GM12878 (cell line): ENCODE results near the gene CSRNP2. TPM values are rescaled to one million over a fixed set of nuclear protein-coding genes. Genes with fewer than 3 reads are reported as not detected.

ENCODE experiments used
- ATAC-seq: fragments of 200-7000 bp; cut with Tn5 transposase; 3 replicates; pipeline ENCODE4 v1.9.1; 2020; ENCODE audit warnings: mild to moderate bottlenecking, moderate library complexity
- BruUV-seq: library from RNA; stranded (reverse); fragments of 400-500 nt; replicated peaks from 2 replicates; lab custom pipeline; 2021; lab: Mats Ljungman, UMichigan
- CTCF ChIA-PET: fragments of 300-600 bp; sonication (Branson Sonifier 250); formaldehyde crosslinking; extraction: SDS; loops from one replicate; lab custom pipeline; 2021; ENCODE audit warnings: inconsistent platforms; lab: Yijun Ruan, JAX
- POLR2A ChIA-PET: fragments of 350-600 bp; formaldehyde crosslinking; extraction: SDS; loops from one replicate; lab custom pipeline; 2021; ENCODE audit warnings: inconsistent platforms; lab: Charles Lee
- RAD21 ChIA-PET: fragments of 300-600 bp; sonication (Branson Sonifier 250); formaldehyde crosslinking; loops from one replicate; lab custom pipeline; 2023; ENCODE audit warnings: antibody characterized with exemption; ENCODE audit not compliant: unreplicated experiment; lab: Charles Lee
- SMC1A ChIA-PET: fragments of 300-600 bp; sonication (Branson Sonifier 250); formaldehyde crosslinking; loops from one replicate; lab custom pipeline; 2023; ENCODE audit not compliant: unreplicated experiment, uncharacterized antibody; lab: Charles Lee
- DNase-seq: peaks from one replicate; pipeline ENCODE4 v3.0.0-alpha.2; 2011; ENCODE audit warnings: low read depth, low spot score
- FAIRE-seq: peaks from 3 replicates; lab custom pipeline; 2011; peaks lifted over from hg19 to GRCh38; lab: Jason Lieb, UNC
- H2AFZ ChIP-seq: 2 replicates; pipeline ENCODE4 v1.6.0; 2011; ENCODE audit warnings: low read depth, low read length, control low read depth; ENCODE audit not compliant: control insufficient read depth
- H3K27ac ChIP-seq: 2 replicates; pipeline ENCODE4 v1.5.1; 2011; ENCODE audit warnings: control low read depth; ENCODE audit not compliant: control insufficient read depth, insufficient read depth
- H3K27me3 ChIP-seq, 2 experiments: replicated peaks in 1 of 2; 2 replicates each; pipeline versions ENCODE4 v1.6.0 to v1.6.1; 2011; ENCODE audit warnings: low read length in 1 of 2; ENCODE audit not compliant: control insufficient read depth in 2 of 2, insufficient read depth in 2 of 2
- H3K36me3 ChIP-seq, 2 experiments: 2 replicates each; pipeline ENCODE4 v1.5.1; 2011; ENCODE audit warnings: low read length in 1 of 2; ENCODE audit not compliant: control insufficient read depth in 2 of 2, insufficient read depth in 2 of 2
- H3K4me1 ChIP-seq: 2 replicates; pipeline ENCODE4 v1.6.1; 2011; ENCODE audit warnings: mild to moderate bottlenecking, low read length, moderate library complexity, mixed read lengths; ENCODE audit not compliant: control insufficient read depth, insufficient read depth
- H3K4me2 ChIP-seq: 2 replicates; pipeline ENCODE4 v1.6.0; 2011; ENCODE audit warnings: control low read depth; ENCODE audit not compliant: control insufficient read depth, insufficient read depth
- H3K4me3 ChIP-seq: fragments of 200-600 bp; sonication (generic); 2 replicates; pipeline ENCODE4 v1.5.1; 2016
- H3K79me2 ChIP-seq: 2 replicates; pipeline ENCODE4 v1.6.0; 2011; ENCODE audit warnings: low read length; ENCODE audit not compliant: control insufficient read depth, insufficient read depth
- H3K9ac ChIP-seq: 2 replicates; pipeline ENCODE4 v1.8.0; 2011; ENCODE audit warnings: low read length, control low read depth, mixed read lengths; ENCODE audit not compliant: control insufficient read depth, insufficient read depth
- H3K9me3 ChIP-seq: replicated peaks from 3 replicates; pipeline ENCODE4 v1.5.1; 2011; ENCODE audit warnings: mild to moderate bottlenecking, low read length; ENCODE audit not compliant: control insufficient read depth, insufficient read depth
- H4K20me1 ChIP-seq: 2 replicates; pipeline ENCODE4 v1.6.0; 2011; ENCODE audit not compliant: control insufficient read depth, insufficient read depth
- BRCA1 ChIP-seq: IDR thresholded peaks from 2 replicates; pipeline ENCODE4 v1.6.1; 2011; ENCODE audit warnings: low read depth, low read length, improper control_type of control experiment
- CHD2 ChIP-seq: IDR thresholded peaks from 2 replicates; pipeline ENCODE4 v1.6.1; 2011; ENCODE audit warnings: low read depth, low read length, improper control_type of control experiment, borderline replicate concordance
- DPF2 ChIP-seq: fragments of 450-650 bp; IDR thresholded peaks from 2 replicates; pipeline ENCODE4 v1.6.1; 2017; ENCODE audit warnings: mild to moderate bottlenecking
- FOXK2 ChIP-seq: fragments of 450-650 bp; IDR thresholded peaks from 2 replicates; pipeline ENCODE4 v1.6.1; 2017; ENCODE audit warnings: mild to moderate bottlenecking, moderate library complexity
- HDGF ChIP-seq: fragments of 450-650 bp; IDR thresholded peaks from 2 replicates; pipeline ENCODE4 v1.6.1; 2016; ENCODE audit warnings: antibody characterized with exemption
- IKZF2 ChIP-seq, 2 experiments: fragments of 450-650 bp; IDR thresholded peaks; 2 replicates each; pipeline ENCODE4 v1.6.1; 2017; ENCODE audit warnings: mild to moderate bottlenecking in 2 of 2, moderate library complexity in 2 of 2
- KAT2A ChIP-seq: conservative IDR thresholded peaks from 2 replicates; pipeline ENCODE4 v1.6.1; 2011; ENCODE audit warnings: low read depth, low read length; ENCODE audit not compliant: control insufficient read depth
- KDM1A ChIP-seq: fragments of 200-600 bp; sonication (generic); IDR thresholded peaks from 2 replicates; pipeline ENCODE4 v1.6.1; 2016; ENCODE audit warnings: borderline replicate concordance
- MTA2 ChIP-seq: fragments of 450-650 bp; IDR thresholded peaks from 2 replicates; pipeline ENCODE4 v1.6.1; 2016; ENCODE audit warnings: low read depth, mild to moderate bottlenecking, moderate library complexity
- MYB ChIP-seq: fragments of 150-350 bp; IDR thresholded peaks from 2 replicates; pipeline ENCODE4 v1.6.1; 2014; ENCODE audit warnings: mild to moderate bottlenecking, low read depth, low read length, borderline replicate concordance
- NBN ChIP-seq: fragments of 450-650 bp; IDR thresholded peaks from 2 replicates; pipeline ENCODE4 v1.6.1; 2016
- NFXL1 ChIP-seq: fragments of 450-650 bp; IDR thresholded peaks from 2 replicates; pipeline ENCODE4 v1.6.1; 2017; ENCODE audit warnings: antibody characterized with exemption, mild to moderate bottlenecking, borderline replicate concordance
- NFYB ChIP-seq: IDR thresholded peaks from 2 replicates; pipeline ENCODE4 v1.6.1; 2011; ENCODE audit warnings: low read depth, mild to moderate bottlenecking, low read length, improper control_type of control experiment, moderate library complexity; ENCODE audit not compliant: insufficient read depth
- RELB ChIP-seq: fragments of 450-650 bp; IDR thresholded peaks from 2 replicates; pipeline ENCODE4 v1.6.1; 2017; ENCODE audit warnings: low read depth, mild to moderate bottlenecking, moderate library complexity
- YBX1 ChIP-seq: fragments of 450-650 bp; IDR thresholded peaks from 2 replicates; pipeline ENCODE4 v1.6.1; 2016; ENCODE audit warnings: antibody characterized with exemption
- ZBTB33 ChIP-seq: fragments of 450-650 bp; IDR thresholded peaks from 2 replicates; pipeline ENCODE4 v1.6.1; 2017; ENCODE audit warnings: mild to moderate bottlenecking
- WGBS: methylation state at CpG from one replicate; pipeline ENCODE4 v1.1.6; 2016; ENCODE audit warnings: low lambda C conversion rate; ENCODE audit not compliant: insufficient replicate concordance, insufficient coverage; ENCODE audit errors: missing lambda C conversion rate; 5-methylcytosine and 5-hydroxymethylcytosine counted together
- in situ Hi-C: fragments of 300-500 bp; cut with MboI; formaldehyde crosslinking; loops from 9 replicates; pipeline ENCODE4 v1.14.3; 2018; ENCODE audit warnings: mixed read lengths
- intact Hi-C: fragments of 100-400 bp; cut with micrococcal nuclease; formaldehyde crosslinking; loops from one replicate; pipeline ENCODE4 v1.14.2; 2022; ENCODE audit not compliant: unreplicated experiment
- polyA plus RNA-seq, 11 experiments: library from polyadenylated mRNA; depleted of rRNA in 4 of 11; unstranded in 6 of 11; stranded (reverse) in 5 of 11; fragments of >200 nt; fragmentation: Nextera tagmentation in 4 of 11; fragmentation: Illumina TruSeq in 1 of 11; extraction: Ambion mirVana in 4 of 11; extraction: Trizol in 1 of 11; gene quantifications; 1 replicate in 1 of 11; 2 replicates in 10 of 11; pipeline versions ENCODE4 v1.2.1 to v1.2.3, GENCODE V29; 2011 to 2016; ENCODE audit warnings: inconsistent platforms in 2 of 11, missing spikeins in 2 of 11, low read depth in 1 of 11
- total RNA-seq, 4 experiments: library from RNA; depleted of rRNA in 3 of 4; stranded (reverse); fragments of >200 nt in 3 of 4; fragmentation: Illumina TruSeq in 1 of 4; extraction: Trizol in 1 of 4; gene quantifications; 2 replicates each; pipeline versions ENCODE4 v1.2.1 to v1.2.3, GENCODE V29; 2013 to 2021
- TF ChIP-seq, protein P1 (sequence below): IDR thresholded peaks from 2 replicates; pipeline ENCODE4 v1.6.1; 2011; ENCODE audit warnings: borderline replicate concordance, low read depth, mild to moderate bottlenecking, moderate library complexity, mixed read lengths, low read length; ENCODE audit not compliant: insufficient read depth; ENCODE audit errors: extremely low read length
- TF ChIP-seq, protein P2 (sequence below): fragments of 450-650 bp; IDR thresholded peaks from 2 replicates; pipeline ENCODE4 v1.6.1; 2014; ENCODE audit warnings: mild to moderate bottlenecking

The CSRNP2 gene
- total and polyA plus RNA-seq, 10 of the 15 experiments (the other 5 are each of a cell fraction or from before 2014, with no cell fraction given): 1.2 to 12.1 (median 6.3) TPM

- TF ChIP-seq CHD2: no peak
- no peak for TF ChIP-seq MYB
- TF ChIP-seq, protein P1, sequence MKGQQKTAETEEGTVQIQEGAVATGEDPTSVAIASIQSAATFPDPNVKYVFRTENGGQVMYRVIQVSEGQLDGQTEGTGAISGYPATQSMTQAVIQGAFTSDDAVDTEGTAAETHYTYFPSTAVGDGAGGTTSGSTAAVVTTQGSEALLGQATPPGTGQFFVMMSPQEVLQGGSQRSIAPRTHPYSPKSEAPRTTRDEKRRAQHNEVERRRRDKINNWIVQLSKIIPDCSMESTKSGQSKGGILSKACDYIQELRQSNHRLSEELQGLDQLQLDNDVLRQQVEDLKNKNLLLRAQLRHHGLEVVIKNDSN: no peak
- TF ChIP-seq NFYB: no peak
Measured at GRCh38 chr12:51085757-51086156, 2.4 kb upstream of the CSRNP2 start (continued).

DNA sequence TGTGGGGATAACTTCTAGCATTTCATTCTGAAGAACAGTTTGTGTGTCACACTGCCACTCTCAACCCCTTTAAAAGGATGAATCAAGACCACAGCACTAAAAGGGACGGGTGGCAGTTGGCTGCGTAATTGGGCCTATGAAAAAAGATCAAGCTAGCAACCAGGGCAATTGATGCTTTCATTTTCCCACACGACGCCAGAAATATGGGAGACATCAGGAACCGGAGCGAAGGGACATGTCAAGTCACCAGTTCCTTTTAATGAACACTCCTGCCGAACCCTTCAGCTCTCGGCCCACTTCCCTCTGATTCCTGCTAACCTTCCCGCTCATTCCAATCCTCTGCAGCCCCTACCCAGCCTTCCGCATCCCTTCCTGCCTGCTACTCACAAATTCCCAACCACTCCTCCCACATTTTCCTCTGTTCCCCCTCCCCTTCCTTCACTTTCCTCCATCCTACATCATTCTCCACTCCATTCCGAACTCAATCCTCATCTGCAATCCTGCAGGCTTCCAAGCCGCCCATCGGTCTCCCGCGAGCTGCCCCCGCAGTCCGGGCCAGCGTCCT lies 753 bp downstream of the CSRNP2 start:
- no peaks in the 10 kb centered on the region for H3K27me3 ChIP-seq
- H3K4me2 ChIP-seq: peak overlapping the region; percentile 97
- H3K9me3 ChIP-seq: no peaks in the 10 kb centered on the region
- H2AFZ ChIP-seq: peak overlapping the region; percentile 72
- peak overlapping the region; percentile 75 for H3K9ac ChIP-seq
- H3K36me3 ChIP-seq: no peaks in the 10 kb centered on the region
- SMC1A ChIA-PET: interaction anchor here (1.0 to 1.5 kb wide), 2 partner anchors 34 to 52 kb away, joined by 3 to 4 read pairs; partner anchors contain the start of gene LETMD1
- H3K27ac ChIP-seq: 0 out of 2 replicates have a peak overlapping the region, but pooled peaks have one; percentile 18
- CTCF ChIA-PET: interaction anchor here (0.9 to 1.7 kb wide), 3 partner anchors 95 to 258 kb away, joined by 3 to 10 read pairs (median 3); no protein-coding TSS in a partner anchor
- H3K4me1 ChIP-seq: peaks cover 4% of the 10 kb centered on the region; the same call in 1 of the 2 replicates
- no peaks in the 10 kb centered on the region for H4K20me1 ChIP-seq
- intact Hi-C loops: loop anchor here (2.0 kb wide), 1 partner anchor 34 kb away; the partner anchor contains the start of gene LETMD1
- DNase-seq: no peak
- peak overlapping the region; percentile 83 for H3K4me3 ChIP-seq
- 8% methylated on average over 18 of the region's 18 CpGs for WGBS
- RAD21 ChIA-PET: interaction anchor here (1.6 kb wide), 1 partner anchor 106 kb away, joined by 5 read pairs; no protein-coding TSS in a partner anchor
- BruUV-seq: TSS peak; percentile 77
- no peak for ATAC-seq
- FAIRE-seq: no peak
- POLR2A ChIA-PET: interaction anchor here (0.6 to 1.4 kb wide), 5 partner anchors 19 to 160 kb away, joined by 3 to 6 read pairs (median 3); partner anchors contain the start of gene POU6F1
- H3K79me2 ChIP-seq: no peaks in the 10 kb centered on the region; the same call in 1 of the 2 replicates
- in situ Hi-C loops: no loop called here
- TF ChIP-seq RELB (0 out of 2 replicates have a peak, but pooled peaks have one; percentile 21), KDM1A (no peak), NFXL1 (no peak), IKZF2 (IDR thresholded peaks at IDR 0.05) (peak; percentile 54 to 76), MTA2 (no peak), HDGF (peak; percentile 82), YBX1 (no peak), ZBTB33 (no peak), DPF2 (no peak), KAT2A (no peak), BRCA1 (no peak), FOXK2 (no peak), NBN (peak; percentile 14; the same call in 1 of the 2 replicates)
- TF ChIP-seq, protein P2, sequence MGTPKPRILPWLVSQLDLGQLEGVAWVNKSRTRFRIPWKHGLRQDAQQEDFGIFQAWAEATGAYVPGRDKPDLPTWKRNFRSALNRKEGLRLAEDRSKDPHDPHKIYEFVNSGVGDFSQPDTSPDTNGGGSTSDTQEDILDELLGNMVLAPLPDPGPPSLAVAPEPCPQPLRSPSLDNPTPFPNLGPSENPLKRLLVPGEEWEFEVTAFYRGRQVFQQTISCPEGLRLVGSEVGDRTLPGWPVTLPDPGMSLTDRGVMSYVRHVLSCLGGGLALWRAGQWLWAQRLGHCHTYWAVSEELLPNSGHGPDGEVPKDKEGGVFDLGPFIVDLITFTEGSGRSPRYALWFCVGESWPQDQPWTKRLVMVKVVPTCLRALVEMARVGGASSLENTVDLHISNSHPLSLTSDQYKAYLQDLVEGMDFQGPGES: no peak
